ENCODE results near the gene LILRB2. TPM values are rescaled to one million over a fixed set of nuclear protein-coding genes. Genes with fewer than 3 reads are reported as not detected.
"Not testable (repeated sequence)": the region's sequence is repeated elsewhere in the genome, so short reads cannot be mapped to it uniquely, and the experiment has no call there.

LILRB2 gene
- total RNA-seq, 3 donors from 2014 or later, result not detected

DNA sequence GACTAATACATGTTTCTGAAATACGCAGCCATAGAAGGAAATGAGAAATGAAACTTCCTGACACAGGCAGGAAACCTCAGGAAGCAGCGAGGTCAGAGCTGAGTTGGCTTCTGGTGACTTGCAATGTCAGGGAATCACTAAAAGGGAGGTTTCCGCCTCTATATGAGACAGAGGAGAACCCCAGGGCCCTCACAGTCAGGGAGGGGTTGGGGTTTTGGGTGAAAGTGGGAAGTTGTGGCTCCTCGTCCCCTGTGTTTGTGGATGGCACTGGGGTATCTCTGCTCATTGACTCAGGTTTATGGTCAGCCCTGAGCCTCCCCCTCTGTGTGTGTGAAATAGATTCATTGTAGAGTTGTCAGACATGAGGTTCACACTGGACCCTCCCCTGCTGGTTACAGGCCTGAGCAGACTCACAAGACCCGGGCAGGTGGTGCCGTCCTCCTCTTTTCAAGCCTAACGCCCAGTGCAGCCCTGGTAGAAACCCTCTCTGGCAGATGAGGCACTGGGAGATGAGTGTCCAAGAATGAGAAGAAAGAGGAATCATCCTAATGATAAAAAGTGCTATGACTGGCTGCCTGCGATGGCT lies 32.8 kb downstream of the LILRB2 start:
- DNase-seq (no peak), ATAC-seq (peak; percentile 94 to 95)
- Mint-ChIP-seq H3K27me3 (ENCODE audit: low read depth) (peaks cover 12% of the 10 kb centered on the region), H3K4me3 (peak overlapping the region; percentile 1), H3K4me1 (ENCODE audit: low read depth) (peaks cover 14% of the 10 kb centered on the region), H3K36me3 (ENCODE audit: insufficient read depth) (no peaks in the 10 kb centered on the region), H3K9me3 (no peaks in the 10 kb centered on the region)

DNA sequence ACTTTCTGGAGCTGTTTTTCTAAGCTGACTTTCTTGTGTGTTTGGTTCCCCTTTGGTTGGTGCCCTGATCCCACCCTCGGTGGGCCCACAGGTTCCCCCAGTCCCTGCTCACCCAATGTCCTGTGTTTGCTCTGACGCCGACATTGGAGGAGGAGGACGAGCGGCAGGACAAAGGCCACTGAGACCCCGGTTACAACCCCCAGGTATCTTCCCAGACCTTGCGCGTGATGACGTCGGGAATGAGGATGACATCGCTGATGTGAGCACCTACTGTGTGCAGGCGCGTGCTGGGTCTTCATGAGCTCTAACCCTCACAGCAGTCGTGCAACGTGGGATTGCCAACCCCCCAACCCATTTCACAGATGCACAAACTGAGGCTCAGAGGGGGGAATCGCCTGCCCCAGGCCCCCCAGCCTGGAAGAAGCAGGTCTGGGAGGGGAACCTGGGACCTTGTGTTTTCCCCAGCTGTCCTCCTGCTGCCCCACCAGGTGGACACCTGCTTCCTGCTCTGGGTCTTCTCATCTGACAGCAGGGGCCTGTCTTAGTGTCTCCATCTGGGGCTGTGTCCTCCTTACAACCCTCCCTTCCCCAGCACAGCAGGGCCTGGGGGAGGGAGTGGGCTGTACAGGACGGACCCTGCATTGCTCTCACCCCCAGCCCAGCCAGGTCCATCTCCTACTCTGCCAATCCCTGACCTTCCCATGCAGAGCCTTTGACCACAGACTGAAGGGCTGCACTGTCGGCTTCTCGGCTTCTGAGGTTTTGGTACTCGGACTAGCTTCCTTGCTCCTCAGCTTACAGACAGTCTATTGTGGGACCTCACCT lies 33.6 kb downstream of the LILRB2 start:
- ATAC-seq (peak in 1 of 2 donors; percentile 10), DNase-seq (no peak)
- Mint-ChIP-seq H3K27me3 (ENCODE audit: low read depth) (peaks cover 13% of the 10 kb centered on the region), H3K36me3 (ENCODE audit: insufficient read depth) (no peaks in the 10 kb centered on the region), H3K9me3 (no peaks in the 10 kb centered on the region), H3K4me3 (peak overlapping the region; percentile 1), H3K4me1 (ENCODE audit: low read depth) (peaks cover 16% of the 10 kb centered on the region)

DNA sequence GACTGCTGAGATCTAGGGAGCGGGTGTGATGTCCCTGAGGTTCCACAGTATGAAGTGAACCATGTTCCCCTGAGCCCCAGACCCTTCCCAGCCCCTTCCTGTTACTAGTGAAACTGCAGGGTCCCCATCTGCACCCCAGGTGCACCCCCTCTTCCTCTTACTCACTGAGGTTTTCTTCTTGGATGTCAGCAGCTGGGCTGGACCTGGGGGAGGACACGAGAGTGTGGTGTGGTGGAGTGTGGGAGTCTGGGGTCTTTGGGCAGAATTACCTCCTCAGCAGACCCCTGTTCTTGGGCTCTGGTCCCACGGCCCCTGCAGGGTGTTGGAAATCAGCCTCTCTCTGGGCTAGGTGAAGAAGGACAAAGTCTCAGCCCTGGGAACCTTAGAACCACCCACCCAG lies 35.0 kb downstream of the LILRB2 start:
- H3K9me3 Mint-ChIP-seq, result no peaks in the 10 kb centered on the region
- no peak overlapping the region for H3K4me3 Mint-ChIP-seq
- ATAC-seq, result no peak
- H3K36me3 Mint-ChIP-seq (ENCODE audit: insufficient read depth), result no peaks in the 10 kb centered on the region
- DNase-seq, result no peak
- H3K27me3 Mint-ChIP-seq (ENCODE audit: low read depth), result peaks cover 13% of the 10 kb centered on the region
- peaks cover 16% of the 10 kb centered on the region for H3K4me1 Mint-ChIP-seq (ENCODE audit: low read depth)

DNA sequence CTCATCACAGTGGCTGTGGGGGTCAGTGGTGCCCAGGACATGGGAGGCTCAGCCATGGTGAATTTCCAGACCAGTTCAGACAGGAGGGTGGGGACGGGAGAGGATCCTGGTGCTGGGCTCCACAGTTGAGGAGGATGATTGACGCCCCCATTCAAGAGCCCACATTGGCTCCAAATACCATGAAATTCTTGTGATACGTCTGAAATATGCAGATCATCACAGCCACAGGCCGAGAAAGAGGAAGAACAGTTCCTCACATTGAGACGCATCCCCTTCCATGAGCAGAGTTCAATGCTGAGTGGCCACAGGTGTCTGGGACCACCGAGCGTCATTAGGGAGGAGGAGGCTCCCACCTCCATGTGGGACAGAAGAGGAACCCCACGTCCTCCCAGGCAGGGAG lies 37.1 kb downstream of the LILRB2 start:
- not testable (repeated sequence) for H3K9me3 Mint-ChIP-seq; ATAC-seq; H3K4me3 Mint-ChIP-seq; H3K36me3 Mint-ChIP-seq (ENCODE audit: insufficient read depth); DNase-seq
- Mint-ChIP-seq H3K4me1 (ENCODE audit: low read depth) (peaks cover 16% of the 10 kb centered on the region), H3K27me3 (ENCODE audit: low read depth) (peaks cover 14% of the 10 kb centered on the region)

DNA sequence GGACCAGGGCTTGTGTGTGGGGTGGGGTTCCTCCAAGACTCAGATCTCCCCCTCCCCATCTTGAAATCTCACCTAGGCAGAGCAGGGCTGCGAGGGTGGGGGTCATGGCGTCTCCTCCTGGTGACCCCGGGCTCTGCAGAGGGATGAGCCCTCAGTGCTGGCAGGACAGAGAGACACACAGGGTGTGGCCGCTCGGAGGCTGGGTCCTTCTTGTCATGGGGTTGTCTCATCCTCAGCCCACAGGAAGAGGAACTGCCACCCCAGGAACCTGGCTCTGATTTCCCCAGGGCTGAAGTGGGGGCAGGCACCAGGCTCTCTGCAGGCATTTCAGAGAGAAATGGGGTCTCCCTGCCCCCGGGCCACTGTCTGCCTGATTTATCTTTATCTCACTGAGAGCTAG lies 38.3 kb downstream of the LILRB2 start, which contains the start of gene LILRA6:
LILRA6 (minus strand) TSS at position 145 of the 400 bp plus-strand sequence.
- not testable (repeated sequence) for ATAC-seq; H3K4me1 Mint-ChIP-seq (ENCODE audit: low read depth); H3K36me3 Mint-ChIP-seq (ENCODE audit: insufficient read depth); DNase-seq; H3K4me3 Mint-ChIP-seq; H3K9me3 Mint-ChIP-seq
- peaks cover 14% of the 10 kb centered on the region for H3K27me3 Mint-ChIP-seq (ENCODE audit: low read depth)

DNA sequence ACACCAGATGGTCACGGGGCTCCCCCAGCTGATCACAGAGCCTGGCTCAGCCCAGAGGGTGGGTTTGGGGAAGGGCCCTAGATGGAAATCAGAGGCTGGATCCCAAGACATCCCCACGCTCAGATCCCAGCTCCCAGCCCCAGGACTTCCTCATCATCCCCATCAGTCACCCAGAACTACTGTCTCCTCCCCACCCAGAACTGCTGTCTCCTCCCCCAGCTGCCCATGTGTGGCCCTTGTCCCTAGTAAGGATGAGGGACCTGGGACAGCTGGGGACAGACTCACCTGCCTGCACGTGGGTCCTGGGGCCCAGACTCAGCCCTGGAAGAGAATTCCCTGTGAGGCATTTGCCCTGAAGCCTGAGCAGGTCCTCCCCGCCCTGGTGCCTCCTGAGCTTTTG lies 38.7 kb downstream of the LILRB2 start:
- not testable (repeated sequence) for ATAC-seq; H3K4me1 Mint-ChIP-seq (ENCODE audit: low read depth); H3K36me3 Mint-ChIP-seq (ENCODE audit: insufficient read depth); H3K4me3 Mint-ChIP-seq; H3K9me3 Mint-ChIP-seq; DNase-seq
- H3K27me3 Mint-ChIP-seq (ENCODE audit: low read depth), result peaks cover 14% of the 10 kb centered on the region

DNA sequence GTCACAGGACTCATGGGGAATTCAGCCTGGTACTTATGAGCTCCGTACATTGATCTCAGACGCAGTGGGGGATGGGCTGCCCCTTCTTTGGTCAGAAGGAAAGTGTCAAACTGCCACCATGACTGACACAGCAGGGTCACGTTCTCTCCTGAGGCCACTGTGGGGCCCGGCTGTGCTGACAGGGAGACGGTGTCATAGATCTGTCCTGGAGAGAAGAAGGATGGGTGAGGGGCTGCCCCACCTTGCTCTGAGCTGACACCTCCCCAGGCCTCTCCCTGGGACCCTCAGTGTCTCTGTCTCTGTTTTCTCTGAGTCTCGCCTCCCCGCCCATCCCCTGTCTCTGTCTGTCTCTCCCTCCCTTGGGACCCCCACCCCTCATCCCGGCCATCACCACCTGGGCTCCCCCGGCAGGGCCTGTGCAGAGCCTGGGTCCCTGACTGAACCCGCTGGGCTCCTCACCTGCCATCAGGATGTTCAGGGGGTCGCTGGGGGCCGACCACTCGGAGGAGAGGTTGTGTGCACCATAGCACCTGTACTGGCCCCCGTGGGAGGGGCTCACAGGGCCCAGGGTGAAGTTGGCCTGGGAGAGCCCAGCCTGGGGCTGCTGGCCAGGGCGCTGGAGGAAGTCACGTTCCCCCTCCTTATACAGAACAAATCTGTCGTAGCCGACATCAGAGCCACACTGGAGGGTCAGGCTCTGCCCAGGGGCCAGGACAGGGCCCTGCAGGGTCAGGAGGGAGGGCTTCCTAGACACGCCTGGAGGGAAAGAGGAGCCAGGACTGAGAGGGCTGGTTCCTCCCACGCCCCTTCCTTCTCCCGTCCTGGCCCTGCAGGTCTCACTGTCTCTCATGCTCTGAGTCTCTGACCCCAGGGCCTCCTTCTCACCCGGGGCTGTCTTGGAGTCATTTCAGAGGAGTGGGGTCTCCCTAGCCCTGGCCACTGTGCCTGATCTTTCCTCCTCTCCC lies 40.3 kb downstream of the LILRB2 start:
- H3K9me3 Mint-ChIP-seq; DNase-seq; ATAC-seq; H3K4me1 Mint-ChIP-seq (ENCODE audit: low read depth); H3K4me3 Mint-ChIP-seq; H3K36me3 Mint-ChIP-seq (ENCODE audit: insufficient read depth): not testable (repeated sequence)
- peaks cover 14% of the 10 kb centered on the region for H3K27me3 Mint-ChIP-seq (ENCODE audit: low read depth)

DNA sequence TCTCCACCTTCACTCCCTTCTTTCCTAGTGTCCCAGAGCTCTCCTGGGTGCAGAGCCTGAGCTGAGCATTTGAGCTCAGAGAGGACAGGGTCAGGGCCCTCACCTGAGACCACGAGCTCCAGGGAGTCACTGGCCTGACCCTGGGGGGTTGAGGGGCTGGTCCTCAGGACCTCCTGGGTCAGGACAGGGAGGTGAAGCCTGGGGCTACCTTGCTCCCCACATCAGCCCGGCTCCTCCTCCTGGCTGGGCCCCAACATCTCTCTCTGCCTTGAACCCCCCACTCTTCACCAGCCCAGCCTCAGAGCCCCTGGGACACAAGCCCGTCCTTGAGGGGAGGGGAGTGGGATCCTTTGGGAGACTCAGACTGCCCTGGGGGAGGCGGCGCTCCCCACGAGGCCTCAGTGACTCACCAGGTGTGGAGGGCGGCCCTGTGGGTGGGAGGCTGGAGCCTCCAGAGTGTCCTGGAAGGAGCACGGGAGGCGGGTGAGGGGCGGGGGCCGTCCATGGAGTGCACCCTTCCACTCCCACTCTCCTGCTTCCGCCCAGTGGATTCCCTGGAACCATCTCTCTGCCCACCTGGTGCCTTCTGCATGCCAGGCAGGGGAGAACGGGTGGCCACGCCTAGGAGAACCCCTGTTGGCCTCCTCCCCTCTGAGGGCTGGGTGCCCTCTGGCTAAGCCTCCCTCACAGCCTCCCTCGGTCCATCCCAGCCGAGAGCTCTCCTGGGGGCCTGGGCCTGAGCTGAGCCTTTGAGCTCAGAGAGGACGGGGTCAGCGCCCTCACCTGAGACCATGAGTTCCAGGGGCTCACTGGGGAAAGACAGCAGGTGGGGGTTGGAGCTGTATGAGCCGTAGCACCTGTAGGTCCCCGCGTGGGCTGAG lies 41.2 kb downstream of the LILRB2 start:
- not testable (repeated sequence) for H3K4me3 Mint-ChIP-seq; H3K4me1 Mint-ChIP-seq (ENCODE audit: low read depth); DNase-seq; H3K36me3 Mint-ChIP-seq (ENCODE audit: insufficient read depth); H3K9me3 Mint-ChIP-seq
- peak in 1 of 2 donors; percentile 30 for ATAC-seq
- H3K27me3 Mint-ChIP-seq (ENCODE audit: low read depth), result peaks cover 14% of the 10 kb centered on the region

DNA sequence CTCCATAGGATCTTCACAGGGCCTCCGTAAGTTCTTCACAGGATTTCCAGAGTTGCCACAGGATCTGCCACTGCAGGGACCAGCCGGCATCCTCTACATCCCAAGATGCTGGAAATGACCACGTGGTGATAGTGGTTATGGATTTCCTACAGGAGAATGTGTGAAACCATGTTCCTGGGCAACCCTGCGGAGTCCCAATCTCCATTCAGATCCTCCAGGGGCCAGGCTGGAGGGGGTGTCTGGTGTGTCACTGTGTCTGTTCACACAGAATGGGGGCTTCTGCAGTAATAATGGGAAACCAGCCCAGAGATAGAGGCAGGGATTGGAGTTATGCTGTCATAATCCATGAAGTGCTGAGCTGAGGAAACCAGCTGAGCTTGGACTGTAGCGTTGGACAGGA lies 47.0 kb downstream of the LILRB2 start:
- no peaks in the 10 kb centered on the region for H3K9me3 Mint-ChIP-seq
- DNase-seq, result no peak
- peaks cover 8% of the 10 kb centered on the region for H3K4me1 Mint-ChIP-seq (ENCODE audit: low read depth)
- H3K36me3 Mint-ChIP-seq (ENCODE audit: insufficient read depth), result no peaks in the 10 kb centered on the region
- no peak overlapping the region for H3K4me3 Mint-ChIP-seq
- peaks cover 11% of the 10 kb centered on the region for H3K27me3 Mint-ChIP-seq (ENCODE audit: low read depth)
- no peak for ATAC-seq

DNA sequence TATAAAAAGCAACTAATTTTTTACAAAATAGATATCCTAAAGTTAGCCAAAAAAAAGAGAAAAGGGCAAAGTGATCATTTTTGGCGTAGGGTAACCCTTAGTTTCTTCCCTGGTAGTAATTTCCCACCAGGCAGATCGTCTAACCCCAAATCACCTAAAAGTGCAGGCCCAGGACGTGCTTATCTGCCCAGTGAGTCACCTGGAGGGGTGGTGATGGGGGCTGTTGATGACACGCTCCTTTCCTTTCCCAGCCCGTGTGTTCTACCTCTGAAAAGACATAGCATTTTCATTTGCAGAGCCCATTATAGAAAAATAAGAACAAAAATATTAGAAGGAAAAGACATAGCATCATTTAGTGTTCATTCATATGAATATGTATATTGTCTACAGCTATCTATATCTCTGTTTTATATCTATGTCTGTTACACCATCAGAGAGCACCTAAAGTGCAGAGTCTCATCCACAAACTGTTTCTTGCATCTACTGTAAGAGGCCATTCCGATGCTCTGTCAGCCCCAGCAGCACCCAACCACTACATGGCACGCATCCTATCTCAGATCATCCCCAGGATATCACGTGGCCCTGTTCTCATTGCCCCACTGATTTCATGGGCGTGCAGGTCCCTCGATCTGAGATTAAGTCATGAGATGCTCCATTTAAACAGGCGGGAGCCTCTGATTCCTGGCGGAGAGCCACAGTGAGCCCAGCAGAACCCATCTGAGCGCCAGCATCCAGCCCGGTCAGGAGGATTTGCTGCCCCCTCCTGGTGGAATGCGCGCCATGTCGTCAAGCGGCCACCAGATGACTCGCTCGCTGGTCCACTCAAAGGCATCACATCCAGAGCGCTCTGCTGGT lies 49.6 kb downstream of the LILRB2 start:
- DNase-seq (peak; percentile 87), ATAC-seq (peak; percentile 96 to 98)
- Mint-ChIP-seq H3K9me3 (no peaks in the 10 kb centered on the region), H3K4me1 (ENCODE audit: low read depth) (peaks cover 8% of the 10 kb centered on the region), H3K4me3 (no peak overlapping the region), H3K36me3 (ENCODE audit: insufficient read depth) (no peaks in the 10 kb centered on the region), H3K27me3 (ENCODE audit: low read depth) (peaks cover 11% of the 10 kb centered on the region)

DNA sequence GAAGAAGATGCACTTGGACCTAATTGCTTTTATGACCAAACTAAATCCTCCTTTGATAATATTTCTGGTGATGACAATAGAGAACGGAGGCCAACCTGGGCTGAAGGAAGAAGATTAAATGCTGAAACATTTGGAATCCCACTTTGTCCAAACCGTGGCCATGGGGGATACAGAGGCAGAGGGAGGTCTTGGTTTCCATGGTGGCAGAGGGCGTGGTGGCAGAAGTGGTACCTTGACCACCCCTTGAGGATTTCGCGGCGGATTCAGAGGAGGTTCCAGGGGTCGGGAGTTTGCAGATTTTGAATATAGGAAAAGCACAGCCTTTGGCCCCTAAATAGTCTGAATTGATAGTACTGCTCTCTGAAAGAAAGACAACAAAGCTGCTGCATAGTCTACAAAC lies 50.9 kb downstream of the LILRB2 start:
- Mint-ChIP-seq H3K4me1 (ENCODE audit: low read depth) (peaks cover 8% of the 10 kb centered on the region), H3K27me3 (ENCODE audit: low read depth) (peaks cover 11% of the 10 kb centered on the region), H3K9me3 (no peaks in the 10 kb centered on the region), H3K4me3 (no peak overlapping the region), H3K36me3 (ENCODE audit: insufficient read depth) (no peaks in the 10 kb centered on the region)
- no peak for DNase-seq
- no peak for ATAC-seq

DNA sequence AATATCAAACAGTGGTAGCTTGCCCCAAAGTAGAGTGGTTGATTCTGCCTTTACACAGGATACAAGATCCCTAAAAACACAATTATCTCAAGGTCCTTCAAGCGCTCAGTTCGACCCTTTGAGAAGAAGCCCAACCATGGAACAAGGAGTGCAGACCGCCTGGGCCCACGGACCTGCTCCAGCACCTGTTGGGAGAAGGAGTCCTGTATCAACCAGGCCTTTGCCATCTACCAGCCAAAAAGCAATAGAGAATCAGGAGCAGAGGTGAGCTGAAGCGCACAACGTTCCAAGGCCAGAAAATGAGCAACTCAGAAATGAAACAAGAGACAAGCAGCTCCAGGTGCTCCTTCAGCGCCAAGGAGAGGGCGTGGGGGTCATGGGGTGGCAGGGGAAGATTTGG lies 51.8 kb downstream of the LILRB2 start:
- H3K27me3 Mint-ChIP-seq (ENCODE audit: low read depth), result peaks cover 11% of the 10 kb centered on the region
- no peaks in the 10 kb centered on the region for H3K9me3 Mint-ChIP-seq
- H3K4me3 Mint-ChIP-seq, result no peak overlapping the region
- peaks cover 6% of the 10 kb centered on the region for H3K4me1 Mint-ChIP-seq (ENCODE audit: low read depth)
- no peaks in the 10 kb centered on the region for H3K36me3 Mint-ChIP-seq (ENCODE audit: insufficient read depth)
- no peak for DNase-seq
- no peak for ATAC-seq

DNA sequence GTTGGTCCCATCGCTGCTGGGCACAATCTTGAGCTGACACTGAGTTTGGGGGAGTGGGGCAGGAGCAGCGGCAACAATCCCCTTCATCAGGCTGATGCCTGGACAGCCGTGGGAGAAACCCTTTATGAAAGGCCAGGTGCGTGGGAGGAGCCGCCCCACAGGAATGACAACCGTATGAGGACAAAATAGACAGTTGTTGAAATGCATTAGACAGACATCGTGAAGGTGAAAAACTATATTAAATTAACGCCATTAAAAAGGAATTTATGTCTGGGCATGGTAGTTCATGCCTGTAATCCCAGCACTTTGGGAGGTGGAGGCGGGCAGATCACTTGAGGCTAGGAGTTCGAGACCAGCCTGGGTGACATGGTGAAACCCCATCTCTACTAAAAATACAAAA lies 56.3 kb downstream of the LILRB2 start:
- not testable (repeated sequence) for H3K4me1 Mint-ChIP-seq (ENCODE audit: low read depth); H3K4me3 Mint-ChIP-seq; DNase-seq; H3K36me3 Mint-ChIP-seq (ENCODE audit: insufficient read depth); ATAC-seq; H3K9me3 Mint-ChIP-seq
- peaks cover 15% of the 10 kb centered on the region for H3K27me3 Mint-ChIP-seq (ENCODE audit: low read depth)
